Mononuclear cell (primary cell): ENCODE results near the gene ZNF827. TPM values are rescaled to one million over a fixed set of nuclear protein-coding genes. Genes with fewer than 3 reads are reported as not detected.

Source experiments
- H3K27me3 ChIP-seq: 2 replicates; pipeline ENCODE4 v1.6.0; 2011; ENCODE audit warnings: low read length, control low read depth; ENCODE audit not compliant: insufficient read depth
- H3K4me1 ChIP-seq: 2 replicates; pipeline ENCODE4 v1.5.1; 2011; ENCODE audit warnings: mild to moderate bottlenecking, low read length, control low read depth; ENCODE audit not compliant: insufficient read depth
- H3K4me3 ChIP-seq: 2 replicates; pipeline ENCODE4 v1.5.1; 2011; ENCODE audit warnings: mild to moderate bottlenecking, low read length, moderate library complexity
- H3K9me3 ChIP-seq: 2 replicates; pipeline ENCODE4 v1.5.1; 2011; ENCODE audit warnings: low read depth, mild to moderate bottlenecking, control low read depth, low read length
- total RNA-seq: library from RNA; depleted of rRNA; stranded (reverse); fragments of >200 nt; gene quantifications from one replicate; pipeline ENCODE4 v1.2.3, GENCODE V29; 2012

The ZNF827 gene
- total RNA-seq, 1 donor: 14.0 TPM

DNA sequence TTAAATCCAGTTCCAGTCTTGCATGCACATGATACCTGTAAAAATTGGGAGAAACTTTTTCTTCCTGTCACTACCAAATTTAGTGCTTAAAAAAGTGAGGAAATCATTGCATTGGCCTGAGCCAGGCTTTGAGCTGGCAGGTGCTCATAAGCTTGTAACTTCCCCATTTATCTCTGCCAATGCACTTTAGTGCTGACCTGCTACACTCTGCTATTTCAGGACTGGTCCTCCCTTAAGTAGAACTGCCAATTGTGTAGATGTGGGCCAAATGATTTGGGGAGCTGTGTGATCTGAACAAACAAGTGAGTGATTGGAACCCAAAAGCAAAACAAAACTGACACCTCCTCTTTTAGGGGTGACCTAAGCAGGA, 51.8 kb downstream of the ZNF827 start:
- Histone ChIP-seq H3K9me3 (no peaks in the 10 kb centered on the region), H3K27me3 (no peaks in the 10 kb centered on the region), H3K4me1 (peaks cover 3% of the 10 kb centered on the region)

GRCh38 chr4:145885666-145886065, 53.0 kb downstream of the ZNF827 start:
- Histone ChIP-seq H3K9me3 (no peaks in the 10 kb centered on the region), H3K27me3 (no peaks in the 10 kb centered on the region), H3K4me1 (peaks cover 7% of the 10 kb centered on the region), H3K4me3 (no peak overlapping the region)

More for the DNA sequence above, 51.8 kb downstream of the ZNF827 start:
- no peak overlapping the region for H3K4me3 ChIP-seq

GRCh38 chr4:145884775-145885174, 53.8 kb downstream of the ZNF827 start:
- H3K27me3 ChIP-seq: no peaks in the 10 kb centered on the region
- H3K4me3 ChIP-seq: no peak overlapping the region
- no peaks in the 10 kb centered on the region for H3K9me3 ChIP-seq
- peaks cover 7% of the 10 kb centered on the region for H3K4me1 ChIP-seq

DNA sequence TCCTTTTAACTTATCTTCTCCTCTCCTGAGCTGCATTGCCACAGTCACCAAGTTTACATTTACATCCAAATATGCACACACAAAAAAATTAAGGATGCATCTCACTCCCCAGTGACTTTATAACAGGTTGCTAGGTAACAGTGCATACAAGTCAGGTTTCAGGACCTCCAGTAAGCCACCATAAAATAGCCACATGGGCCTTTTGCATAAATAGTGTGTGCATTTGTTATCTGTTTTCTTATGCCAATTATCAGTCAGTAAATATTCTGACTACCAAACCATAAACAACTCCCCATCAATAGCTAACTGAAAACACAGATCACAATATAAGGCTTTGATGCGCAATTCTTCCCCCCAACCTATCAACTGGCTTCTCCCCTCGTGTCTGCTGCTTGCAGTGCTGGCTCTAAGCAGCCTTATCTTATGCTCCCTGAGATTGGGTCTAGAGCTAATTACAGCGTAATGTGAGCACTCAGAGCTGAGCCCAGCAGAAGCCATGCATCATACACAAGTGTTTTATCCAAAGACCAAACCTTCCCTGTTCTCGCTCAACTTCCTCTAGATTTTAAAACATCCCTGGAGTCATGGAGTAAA, 55.4 kb downstream of the ZNF827 start:
- no peak overlapping the region for H3K4me3 ChIP-seq
- no peaks in the 10 kb centered on the region for H3K9me3 ChIP-seq

GRCh38 chr4:145882604-145883003, 56.0 kb downstream of the ZNF827 start:
- Histone ChIP-seq H3K4me1 (peaks cover 7% of the 10 kb centered on the region), H3K4me3 (no peak overlapping the region), H3K9me3 (no peaks in the 10 kb centered on the region), H3K27me3 (no peaks in the 10 kb centered on the region)

More for the DNA sequence above, 55.4 kb downstream of the ZNF827 start:
- peaks cover 7% of the 10 kb centered on the region for H3K4me1 ChIP-seq
- no peaks in the 10 kb centered on the region for H3K27me3 ChIP-seq

DNA sequence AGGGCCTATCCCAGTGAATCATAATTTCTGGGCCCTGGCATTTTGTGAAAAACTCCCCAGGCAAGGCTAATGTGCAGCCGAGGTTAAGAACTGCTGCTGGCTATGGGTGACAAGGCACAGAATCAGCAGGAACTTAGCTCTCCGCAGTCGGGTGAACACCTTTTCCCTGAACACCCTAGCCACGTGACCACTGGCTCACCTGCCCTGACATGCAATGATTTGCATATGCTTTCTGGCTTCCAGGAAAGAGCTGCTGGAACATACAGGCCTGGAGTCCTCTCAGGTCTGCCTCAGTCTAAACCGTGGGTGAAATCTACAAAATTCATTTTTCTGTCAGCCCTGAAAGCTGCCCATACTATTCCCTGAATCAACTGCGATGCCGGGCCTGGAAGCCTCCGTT, 56.6 kb downstream of the ZNF827 start:
- no peak overlapping the region for H3K4me3 ChIP-seq
- H3K9me3 ChIP-seq: no peaks in the 10 kb centered on the region
- H3K4me1 ChIP-seq: peaks cover 7% of the 10 kb centered on the region
- H3K27me3 ChIP-seq: no peaks in the 10 kb centered on the region

GRCh38 chr4:145881576-145881975, 57.0 kb downstream of the ZNF827 start:
- H3K27me3 ChIP-seq: no peaks in the 10 kb centered on the region
- no peaks in the 10 kb centered on the region for H3K9me3 ChIP-seq
- H3K4me1 ChIP-seq: peaks cover 7% of the 10 kb centered on the region
- no peak overlapping the region for H3K4me3 ChIP-seq

DNA sequence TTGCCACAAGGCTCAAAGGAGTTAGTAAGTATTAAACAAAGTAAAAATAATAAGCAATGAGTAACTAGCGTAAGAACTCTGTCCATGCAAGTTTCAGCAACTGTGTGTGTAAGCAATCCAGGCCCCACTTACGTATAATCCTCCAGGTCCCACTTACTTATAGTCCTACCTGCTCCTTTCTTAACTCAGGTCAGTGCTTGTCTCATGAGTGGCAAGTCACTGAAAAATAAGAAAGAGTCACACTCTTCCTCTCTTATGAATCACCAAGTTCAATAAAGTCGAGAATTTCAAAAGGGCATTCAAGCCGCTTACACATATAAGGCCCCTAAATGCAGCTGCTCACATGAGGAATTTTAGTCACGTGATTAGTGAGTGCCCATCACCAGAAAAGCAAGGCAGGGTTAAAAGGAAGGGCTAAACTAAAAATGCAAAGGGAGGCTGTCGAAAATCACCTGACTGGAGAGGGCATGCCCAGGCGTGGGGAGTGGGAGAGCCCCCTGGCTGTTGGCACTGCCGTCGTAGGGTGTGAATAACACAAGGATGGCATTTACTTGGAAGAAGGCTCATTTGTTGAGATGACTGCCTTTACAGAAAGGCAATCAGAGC, 58.2 kb downstream of the ZNF827 start:
- Histone ChIP-seq H3K4me3 (no peak overlapping the region), H3K27me3 (no peaks in the 10 kb centered on the region), H3K9me3 (no peaks in the 10 kb centered on the region), H3K4me1 (peaks cover 7% of the 10 kb centered on the region)

DNA sequence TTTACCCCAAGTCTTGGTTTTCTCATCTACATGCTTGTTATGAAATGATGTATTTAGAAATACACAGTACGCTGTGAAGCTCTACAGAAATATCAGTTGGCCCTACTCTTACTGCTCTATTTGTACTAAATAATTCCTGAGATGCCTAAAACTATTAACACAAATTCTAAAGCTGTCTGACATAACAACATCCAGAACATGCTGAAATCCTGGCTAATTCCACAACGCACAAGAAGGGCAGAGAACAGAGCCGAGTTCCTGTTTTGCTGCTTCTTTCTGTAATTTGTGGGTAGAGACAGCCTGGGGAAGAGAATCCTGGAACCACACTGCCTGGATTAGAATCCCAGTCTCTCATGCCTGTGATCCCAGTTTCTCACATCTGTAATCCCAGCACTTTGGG, 59.0 kb downstream of the ZNF827 start:
- Histone ChIP-seq H3K9me3 (no peaks in the 10 kb centered on the region), H3K4me3 (no peak overlapping the region), H3K27me3 (no peaks in the 10 kb centered on the region), H3K4me1 (peaks cover 7% of the 10 kb centered on the region)

DNA sequence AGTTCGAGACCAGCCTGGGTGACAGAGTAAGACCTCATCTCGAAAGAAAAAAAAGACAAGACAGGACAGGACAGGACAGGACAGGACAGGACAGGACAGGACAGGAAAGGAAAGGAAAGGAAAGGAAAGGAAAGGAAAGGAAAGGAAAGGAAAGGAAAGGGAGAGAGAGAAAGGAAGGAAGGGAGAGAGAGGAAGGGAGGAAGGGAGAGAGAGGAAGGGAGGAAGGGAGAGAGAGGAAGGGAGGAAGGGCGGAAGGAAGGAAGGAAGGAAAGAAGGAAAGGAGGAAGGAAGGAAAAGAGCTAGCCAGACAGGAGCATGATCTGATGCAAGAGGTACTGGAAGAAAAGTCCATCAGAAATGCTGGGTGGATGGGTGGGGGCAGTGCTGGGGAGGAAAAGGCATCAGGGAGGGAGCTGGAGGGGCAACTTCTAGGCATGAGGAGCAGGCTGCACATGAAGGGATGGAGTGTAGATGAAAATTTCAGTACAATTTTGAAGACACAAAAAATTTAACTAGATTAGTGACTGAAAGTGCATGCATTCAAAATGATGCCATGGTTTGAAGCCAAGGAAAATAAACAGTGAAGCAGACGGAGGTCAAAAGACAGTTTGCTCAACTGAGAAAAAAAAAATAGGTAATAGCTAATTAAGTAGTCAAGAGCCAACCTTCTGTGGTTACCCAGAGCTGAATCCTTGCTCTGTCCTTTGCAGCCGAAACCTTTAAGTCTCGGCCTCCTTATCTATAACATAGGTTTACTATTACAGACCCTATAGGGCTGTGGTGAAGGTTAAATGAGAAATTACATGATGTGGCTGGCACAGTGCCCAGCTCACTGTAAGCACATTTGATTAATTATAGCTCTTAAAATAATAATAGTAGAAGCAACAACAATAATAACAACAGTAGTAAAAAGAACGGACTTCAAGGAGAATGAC, 59.9 kb downstream of the ZNF827 start:
- Histone ChIP-seq H3K4me3 (no peak overlapping the region), H3K27me3 (no peaks in the 10 kb centered on the region), H3K9me3 (no peaks in the 10 kb centered on the region), H3K4me1 (peaks cover 7% of the 10 kb centered on the region)

DNA sequence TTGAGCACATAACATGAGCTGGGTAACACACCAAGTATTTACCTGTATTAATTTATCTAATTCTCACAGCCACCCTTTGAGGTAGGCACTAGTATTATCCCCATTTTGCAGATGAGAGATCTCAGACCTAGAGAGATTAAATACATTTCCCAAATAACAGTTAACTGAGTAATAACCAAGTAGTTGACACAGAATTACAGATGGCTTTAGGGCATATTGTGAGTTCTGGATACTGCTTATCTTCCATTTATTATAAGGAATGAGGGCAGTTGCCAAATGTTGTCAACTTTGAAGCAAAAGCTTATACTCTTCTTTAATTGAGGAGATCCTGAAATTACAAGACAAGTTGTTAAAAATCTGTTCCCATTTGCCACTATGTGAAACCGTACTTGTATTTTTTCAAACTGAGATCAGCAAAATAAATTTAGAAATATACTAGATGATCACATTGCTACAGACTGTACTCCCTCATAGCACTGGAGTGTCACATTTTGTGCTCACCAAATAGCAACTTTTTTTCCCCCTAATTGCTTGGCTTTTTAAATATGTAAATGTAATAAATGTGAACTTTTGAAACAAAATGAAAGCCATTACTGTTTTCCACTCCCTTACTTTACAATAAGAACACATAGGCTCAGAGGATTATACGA, 62.0 kb downstream of the ZNF827 start:
- Histone ChIP-seq H3K9me3 (no peaks in the 10 kb centered on the region), H3K4me3 (no peak overlapping the region), H3K27me3 (no peaks in the 10 kb centered on the region), H3K4me1 (peaks cover 2% of the 10 kb centered on the region)

GRCh38 chr4:145873901-145874300, 64.7 kb downstream of the ZNF827 start:
- H3K9me3 ChIP-seq: no peaks in the 10 kb centered on the region
- no peak overlapping the region for H3K4me3 ChIP-seq
- peaks cover 5% of the 10 kb centered on the region for H3K4me1 ChIP-seq
- no peaks in the 10 kb centered on the region for H3K27me3 ChIP-seq

DNA sequence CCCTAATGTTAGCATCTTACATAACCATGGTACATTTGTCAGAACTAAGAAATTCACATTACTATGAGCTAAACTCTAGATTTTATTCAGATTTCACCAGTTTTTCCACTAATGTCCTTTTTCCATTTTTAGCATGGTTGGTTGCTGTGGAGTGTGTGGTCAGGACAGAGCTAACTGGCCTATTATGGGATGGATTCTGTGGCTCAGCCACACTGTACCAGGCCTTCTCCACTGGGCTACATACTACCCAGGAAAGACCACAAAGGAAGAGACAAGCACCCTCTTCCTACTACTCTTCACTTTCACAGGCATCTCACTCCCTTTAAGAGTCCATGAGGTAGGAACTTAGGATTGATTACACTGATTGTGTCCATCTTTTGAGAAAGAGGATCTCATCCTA, 67.4 kb downstream of the ZNF827 start:
- Histone ChIP-seq H3K4me3 (no peak overlapping the region), H3K4me1 (peaks cover 5% of the 10 kb centered on the region), H3K9me3 (no peaks in the 10 kb centered on the region), H3K27me3 (no peaks in the 10 kb centered on the region)

DNA sequence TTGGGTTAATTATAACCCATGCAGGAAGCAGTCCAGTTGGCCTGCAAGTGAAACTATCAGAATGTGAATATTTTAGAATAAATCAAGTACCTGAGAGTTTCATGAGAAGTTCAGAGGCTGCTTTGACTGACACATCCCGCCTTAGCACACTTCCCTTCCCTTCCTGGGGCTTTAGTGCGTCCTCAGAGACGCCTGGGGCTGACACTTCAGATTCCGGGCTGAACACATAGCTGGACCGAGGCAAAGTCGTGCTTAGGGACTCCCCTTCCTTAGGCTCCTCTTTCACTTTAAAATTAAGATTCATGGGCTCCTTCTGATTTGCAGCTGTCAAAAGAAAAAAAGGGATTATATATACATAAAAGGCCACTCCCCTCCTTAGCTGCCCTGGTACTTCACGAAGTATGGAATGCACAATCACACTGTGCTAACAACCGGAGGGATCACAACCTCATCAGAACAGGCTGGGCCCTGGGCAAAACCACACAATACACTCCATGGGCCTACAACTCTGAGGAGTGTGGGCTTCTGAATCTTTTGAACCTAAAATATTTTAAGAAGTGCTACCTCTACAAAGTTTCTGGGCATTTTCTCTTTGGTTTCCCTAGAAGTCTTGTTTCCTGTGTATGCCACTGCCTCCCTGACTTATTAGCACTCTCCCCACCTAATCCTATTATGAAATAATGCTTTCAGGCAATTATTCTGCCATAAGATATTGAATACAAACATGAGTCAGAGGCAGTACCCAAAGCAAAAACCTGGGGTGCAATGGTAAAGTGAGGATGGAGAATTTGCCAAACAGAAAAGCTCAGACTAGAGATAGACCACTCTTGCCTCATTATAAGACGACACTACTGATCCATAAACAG, 68.2 kb downstream of the ZNF827 start:
- peaks cover 5% of the 10 kb centered on the region for H3K4me1 ChIP-seq
- no peaks in the 10 kb centered on the region for H3K9me3 ChIP-seq
- no peaks in the 10 kb centered on the region for H3K27me3 ChIP-seq
- no peak overlapping the region for H3K4me3 ChIP-seq
